Esophagus muscularis mucosa (tissue), 3 donors: Measurements from ENCODE around the gene LILRA2.

Experiments
- CTCF ChIP-seq, 3 experiments: fragments of 200-600 bp in 2 of 3; fragments of 450-650 bp in 1 of 3; sonication (generic) in 2 of 3; IDR thresholded peaks; one replicate each; pipeline ENCODE4 v1.5.1; 2017 to 2019; ENCODE audit warnings: antibody characterized with exemption in 3 of 3, mild to moderate bottlenecking in 2 of 3, moderate library complexity in 1 of 3
- EP300 ChIP-seq: sonication (generic); formaldehyde crosslinking; IDR thresholded peaks from one replicate; pipeline ENCODE4 v1.6.1; 2017; ENCODE audit warnings: antibody characterized with exemption

- TF ChIP-seq CTCF (IDR thresholded peaks at IDR 0.05), result no peak
- no peak for TF ChIP-seq EP300
Measured at GRCh38 chr19:54534156-54534555, 39.4 kb upstream of the LILRA2 start.
